ENCODE results near the gene PLPPR2. TPM values are rescaled to one million over a fixed set of nuclear protein-coding genes. Genes with fewer than 3 reads are reported as not detected.

PLPPR2 gene
- total RNA-seq, 1 experiment from 2014 or later: 7.5 TPM

- TF ChIP-seq ZBTB43 (CRISPR knock-in tag; IDR thresholded peaks at IDR 0.05): no peak
- TF ChIP-seq NR2C2 (CRISPR knock-in tag; IDR thresholded peaks at IDR 0.05): no peak
- TF ChIP-seq IRF2 (CRISPR knock-in tag; IDR thresholded peaks at IDR 0.05; ENCODE audit: borderline replicate concordance, low read depth): no peak
- no peak for TF ChIP-seq ZNF396 (CRISPR knock-in tag; IDR thresholded peaks at IDR 0.05; ENCODE audit: borderline replicate concordance)
- TF ChIP-seq ETV6 (CRISPR knock-in tag; IDR thresholded peaks at IDR 0.05): no peak
- no peak for TF ChIP-seq KAT7 (CRISPR knock-in tag; IDR thresholded peaks at IDR 0.05; ENCODE audit: borderline replicate concordance)
- no peak for TF ChIP-seq E2F4 (CRISPR knock-in tag; IDR thresholded peaks at IDR 0.05; ENCODE audit: borderline replicate concordance, low read depth)
- TF ChIP-seq ELF4 (CRISPR knock-in tag; IDR thresholded peaks at IDR 0.05; ENCODE audit: low read depth): no peak
- TF ChIP-seq ERG (CRISPR knock-in tag; IDR thresholded peaks at IDR 0.05): no peak
- TF ChIP-seq NFATC4 (CRISPR knock-in tag; IDR thresholded peaks at IDR 0.05): no peak
- TF ChIP-seq ZBTB21 (CRISPR knock-in tag; IDR thresholded peaks at IDR 0.05; ENCODE audit: borderline replicate concordance): no peak
- TF ChIP-seq MYBL2 (CRISPR knock-in tag; IDR thresholded peaks at IDR 0.05): no peak
- no peak for TF ChIP-seq ZNF317 (CRISPR knock-in tag; IDR thresholded peaks at IDR 0.05; ENCODE audit: borderline replicate concordance, low read depth)
These were observed 46.7 kb downstream of the PLPPR2 start (continued) for GRCh38 chr19:11401808-11402543.

- Mint-ChIP-seq H3K27ac (no peak overlapping the region), H3K27me3 (ENCODE audit: low read depth) (no peaks in the 10 kb centered on the region), H3K4me3 (no peak overlapping the region), H3K9me3 (no peaks in the 10 kb centered on the region), H3K4me1 (no peaks in the 10 kb centered on the region), H3K36me3 (peaks cover 36% of the 10 kb centered on the region)
- no peak for TF ChIP-seq MLX (CRISPR knock-in tag; IDR thresholded peaks at IDR 0.05)
- TF ChIP-seq ZNF138 (CRISPR knock-in tag; conservative IDR thresholded peaks at IDR 0.05): no peak
- no peak for TF ChIP-seq USF2 (CRISPR knock-in tag; IDR thresholded peaks at IDR 0.05)
- no peak for TF ChIP-seq ETV6 (CRISPR knock-in tag; IDR thresholded peaks at IDR 0.05)
- TF ChIP-seq TP53 (CRISPR knock-in tag; IDR thresholded peaks at IDR 0.05): no peak
- no peak for TF ChIP-seq E2F4 (CRISPR knock-in tag; IDR thresholded peaks at IDR 0.05; ENCODE audit: borderline replicate concordance, low read depth)
- no peak for TF ChIP-seq ZNF416 (CRISPR knock-in tag; IDR thresholded peaks at IDR 0.05)
- no peak for TF ChIP-seq GRHL2 (CRISPR knock-in tag; IDR thresholded peaks at IDR 0.05; ENCODE audit: insufficient replicate concordance, severe bottlenecking)
- no peak for TF ChIP-seq SP1 (CRISPR knock-in tag; conservative IDR thresholded peaks at IDR 0.05)
- TF ChIP-seq PRDM15 (CRISPR knock-in tag; IDR thresholded peaks at IDR 0.05): no peak
- TF ChIP-seq NFE2L1 (CRISPR knock-in tag; IDR thresholded peaks at IDR 0.05): no peak
- TF ChIP-seq IRF2 (CRISPR knock-in tag; IDR thresholded peaks at IDR 0.05; ENCODE audit: borderline replicate concordance, low read depth): no peak
- TF ChIP-seq ZBTB21 (CRISPR knock-in tag; IDR thresholded peaks at IDR 0.05; ENCODE audit: borderline replicate concordance): no peak
- no peak for TF ChIP-seq FOXP1 (CRISPR knock-in tag; IDR thresholded peaks at IDR 0.05; ENCODE audit: borderline replicate concordance)
- TF ChIP-seq NFATC4 (CRISPR knock-in tag; IDR thresholded peaks at IDR 0.05): no peak
- no peak for TF ChIP-seq CBFB (CRISPR knock-in tag; IDR thresholded peaks at IDR 0.05; ENCODE audit: low read depth)
- TF ChIP-seq MXD4 (CRISPR knock-in tag; IDR thresholded peaks at IDR 0.05; ENCODE audit: borderline replicate concordance): no peak
- DNase-seq (ENCODE audit: low spot score) (no peak), ATAC-seq (no peak)
- ChIA-PET POLR2A (no interaction called here), CTCF (interaction anchor here (1.5 to 3.3 kb wide), 4 partner anchors 14 to 30 kb away, joined by 4 to 66 read pairs (median 23); partner anchors contain the start of genes EPOR, ODAD3 and PRKCSH)
These were observed 49.5 kb downstream of the PLPPR2 start for GRCh38 chr19:11404588-11405222.

All from WTC11 (cell line).